Upper lobe of left lung (tissue), 4 donors: ENCODE data around the gene KIRREL3.

ENCODE experiments used
- POLR2A ChIP-seq, 4 donors: fragments of 450-650 bp; IDR thresholded peaks; one replicate each; pipeline ENCODE4 v1.5.1; 2016 to 2017; ENCODE audit warnings: antibody characterized with exemption in 4 of 4, mild to moderate bottlenecking in 2 of 4
- POLR2AphosphoS5 ChIP-seq, 2 donors: sonication (generic); formaldehyde crosslinking; IDR thresholded peaks; one replicate each; pipeline ENCODE4 v1.5.1; 2017; ENCODE audit warnings: antibody characterized with exemption in 2 of 2
- TF ChIP-seq, protein P1 (sequence below), 6 experiments: fragments of 450-650 bp in 4 of 6; fragments of 200-600 bp in 2 of 6; sonication (generic) in 2 of 6; IDR thresholded peaks; one replicate each; pipeline ENCODE4 v1.5.1; 2016 to 2019; ENCODE audit warnings: antibody characterized with exemption in 6 of 6

DNA sequence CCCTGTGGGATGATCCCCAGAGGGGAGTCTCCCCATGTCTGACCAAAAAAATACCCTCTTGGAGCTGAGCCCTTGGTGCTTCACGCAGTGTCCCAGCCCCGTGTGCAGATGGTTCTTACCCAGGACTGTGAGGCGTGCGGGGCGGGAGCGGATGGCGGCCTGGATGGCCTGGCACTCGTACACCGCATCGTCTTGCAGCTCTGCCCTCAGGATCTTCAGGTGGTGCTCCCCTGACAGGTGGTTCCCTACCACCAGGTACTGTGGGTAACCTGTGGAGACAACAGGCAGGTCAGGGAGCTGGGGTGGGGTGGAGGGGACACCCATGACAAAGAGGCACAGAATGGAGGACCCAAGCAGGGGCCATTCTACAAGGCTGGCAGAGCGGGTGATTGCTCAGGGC is 479.4 kb downstream of the KIRREL3 start:
- no peak for TF ChIP-seq POLR2AphosphoS5 (IDR thresholded peaks at IDR 0.05)
- TF ChIP-seq, protein P1, sequence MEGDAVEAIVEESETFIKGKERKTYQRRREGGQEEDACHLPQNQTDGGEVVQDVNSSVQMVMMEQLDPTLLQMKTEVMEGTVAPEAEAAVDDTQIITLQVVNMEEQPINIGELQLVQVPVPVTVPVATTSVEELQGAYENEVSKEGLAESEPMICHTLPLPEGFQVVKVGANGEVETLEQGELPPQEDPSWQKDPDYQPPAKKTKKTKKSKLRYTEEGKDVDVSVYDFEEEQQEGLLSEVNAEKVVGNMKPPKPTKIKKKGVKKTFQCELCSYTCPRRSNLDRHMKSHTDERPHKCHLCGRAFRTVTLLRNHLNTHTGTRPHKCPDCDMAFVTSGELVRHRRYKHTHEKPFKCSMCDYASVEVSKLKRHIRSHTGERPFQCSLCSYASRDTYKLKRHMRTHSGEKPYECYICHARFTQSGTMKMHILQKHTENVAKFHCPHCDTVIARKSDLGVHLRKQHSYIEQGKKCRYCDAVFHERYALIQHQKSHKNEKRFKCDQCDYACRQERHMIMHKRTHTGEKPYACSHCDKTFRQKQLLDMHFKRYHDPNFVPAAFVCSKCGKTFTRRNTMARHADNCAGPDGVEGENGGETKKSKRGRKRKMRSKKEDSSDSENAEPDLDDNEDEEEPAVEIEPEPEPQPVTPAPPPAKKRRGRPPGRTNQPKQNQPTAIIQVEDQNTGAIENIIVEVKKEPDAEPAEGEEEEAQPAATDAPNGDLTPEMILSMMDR (IDR thresholded peaks at IDR 0.05): no peak
- TF ChIP-seq POLR2A (IDR thresholded peaks at IDR 0.05): no peak
